A549 (cell line): Measurements from ENCODE around the gene TAF1B.

Experiments
- ATOH8 ChIP-seq: fragments of 250-450 bp; sonication (Bioruptor Pico); IDR thresholded peaks from 2 replicates; pipeline ENCODE4 v1.5.0; 2020; ENCODE audit warnings: low read depth, mild to moderate bottlenecking, moderate library complexity
- BCL3 ChIP-seq: fragments of >200 bp; sonication (Bioruptor Twin); formaldehyde crosslinking; IDR thresholded peaks from 3 replicates; pipeline ENCODE4 v1.6.1; 2016
- CEBPB ChIP-seq, 2 experiments: fragments of >200 bp in 1 of 2; sonication (Bioruptor Twin) in 1 of 2; formaldehyde crosslinking in 1 of 2; IDR thresholded peaks; 2 replicates each; pipeline ENCODE4 v1.6.1; 2012 to 2016
- CHD4 ChIP-seq: fragments of 200-600 bp; sonication (generic); IDR thresholded peaks from 2 replicates; pipeline ENCODE4 v1.6.1; 2016; ENCODE audit warnings: antibody characterized with exemption, mild to moderate bottlenecking, borderline replicate concordance
- CTCF ChIP-seq: fragments of >200 bp; sonication (Bioruptor Twin); formaldehyde crosslinking; IDR thresholded peaks from 3 replicates; pipeline ENCODE4 v1.5.1; 2016
- E2F6 ChIP-seq: IDR thresholded peaks from 2 replicates; pipeline ENCODE4 v1.6.1; 2012; ENCODE audit warnings: low read depth, borderline replicate concordance
- EP300 ChIP-seq, 2 experiments: fragments of >200 bp; sonication (Bioruptor Twin); formaldehyde crosslinking; IDR thresholded peaks; 2 replicates in 1 of 2; 3 replicates in 1 of 2; pipeline ENCODE4 v1.6.1; 2016 to 2017
- KDM5A ChIP-seq: fragments of 200-600 bp; sonication (generic); IDR thresholded peaks from 2 replicates; pipeline ENCODE4 v1.6.1; 2016; ENCODE audit warnings: antibody characterized with exemption, mild to moderate bottlenecking
- MAFK ChIP-seq: fragments of 450-650 bp; IDR thresholded peaks from 2 replicates; pipeline ENCODE4 v1.6.1; 2014; ENCODE audit not compliant: partially characterized antibody
- MAX ChIP-seq: IDR thresholded peaks from 2 replicates; pipeline ENCODE4 v1.6.1; 2012
- POLR2A ChIP-seq: IDR thresholded peaks from 2 replicates; pipeline ENCODE4 v1.6.1; 2012; ENCODE audit warnings: mild to moderate bottlenecking, low read length

- TF ChIP-seq MAX, result no peak
- no peak for TF ChIP-seq CTCF
- no peak for TF ChIP-seq E2F6
- TF ChIP-seq CEBPB (IDR thresholded peaks at IDR 0.05), result no peak
- TF ChIP-seq BCL3, result no peak
- no peak for TF ChIP-seq KDM5A
- no peak for TF ChIP-seq CHD4
- no peak for TF ChIP-seq ATOH8 (CRISPR knock-in tag)
- no peak for TF ChIP-seq POLR2A
- no peak for TF ChIP-seq EP300 (IDR thresholded peaks at IDR 0.05)
- TF ChIP-seq MAFK, result no peak
These were observed 37.6 kb upstream of the TAF1B start for GRCh38 chr2:9805435-9806297.
